HUDEP-2 (cell line): ENCODE measurements around the gene PKHD1.

Experiments
- DNase-seq, 76 experiments: peaks; one replicate each; lab custom pipeline; 2025; ENCODE audit not compliant: unreplicated experiment in 76 of 76; lab: John Stamatoyannopoulos, UW

The PKHD1 gene

DNA sequence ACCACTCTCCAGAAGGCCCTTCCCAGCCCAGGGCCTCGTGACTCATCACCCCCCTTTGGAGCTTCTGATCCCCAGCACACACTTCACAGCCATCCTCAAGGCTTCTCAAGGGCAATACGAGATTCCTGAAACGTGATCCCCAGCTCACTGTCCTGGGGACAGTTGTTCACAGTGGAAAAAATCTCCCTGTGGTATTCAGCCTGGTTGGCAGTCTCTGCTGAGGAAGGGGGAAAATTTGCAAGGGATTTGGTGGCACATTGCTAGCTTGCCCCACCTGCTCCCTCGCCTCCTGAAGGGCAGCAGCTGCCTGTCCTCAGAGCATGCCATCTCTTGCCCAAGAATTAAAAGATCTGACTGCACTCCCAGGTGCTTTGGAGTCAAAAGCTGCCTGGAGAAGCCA lies 20.7 kb upstream of the PKHD1 start:
- DNase-seq: no peak

DNA sequence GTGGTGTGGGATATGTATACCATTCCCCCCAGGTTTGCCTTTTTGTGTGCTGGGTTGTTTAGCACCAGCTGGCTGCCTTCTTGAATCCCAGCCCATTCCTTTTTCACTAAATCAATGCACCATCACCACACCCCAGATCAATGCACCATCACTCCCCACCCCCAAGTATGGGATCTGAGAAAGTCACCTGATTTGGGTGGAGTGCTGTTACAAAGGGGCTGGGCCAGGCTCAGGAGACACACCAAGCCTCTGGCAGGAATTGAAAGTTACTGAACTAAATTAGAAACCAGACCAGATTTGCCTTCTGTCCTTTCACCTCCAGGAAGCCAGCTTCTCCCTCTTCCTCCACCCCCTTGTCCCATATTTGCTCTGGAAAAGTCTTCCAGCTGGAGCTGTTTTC lies 19.6 kb upstream of the PKHD1 start:
- no peak for DNase-seq

DNA sequence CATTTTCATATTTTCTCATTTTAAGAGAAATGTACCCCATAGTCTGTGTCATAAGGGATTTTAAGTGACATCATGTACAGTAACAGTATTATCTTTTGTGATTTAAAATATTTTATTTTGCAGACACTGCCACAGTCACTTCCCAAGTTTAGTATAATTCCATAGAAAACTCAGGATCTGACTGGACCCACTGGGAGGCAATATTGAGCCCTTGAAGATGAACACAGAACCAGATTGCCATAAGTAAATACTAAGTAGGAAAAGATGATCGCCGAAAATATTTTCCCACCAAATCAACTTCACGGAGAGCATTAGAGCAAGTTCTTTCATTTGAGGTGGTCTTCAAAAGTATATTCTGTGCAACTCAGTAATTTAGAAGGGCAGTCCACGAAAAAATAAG lies 17.6 kb upstream of the PKHD1 start:
- no peak for DNase-seq

DNA sequence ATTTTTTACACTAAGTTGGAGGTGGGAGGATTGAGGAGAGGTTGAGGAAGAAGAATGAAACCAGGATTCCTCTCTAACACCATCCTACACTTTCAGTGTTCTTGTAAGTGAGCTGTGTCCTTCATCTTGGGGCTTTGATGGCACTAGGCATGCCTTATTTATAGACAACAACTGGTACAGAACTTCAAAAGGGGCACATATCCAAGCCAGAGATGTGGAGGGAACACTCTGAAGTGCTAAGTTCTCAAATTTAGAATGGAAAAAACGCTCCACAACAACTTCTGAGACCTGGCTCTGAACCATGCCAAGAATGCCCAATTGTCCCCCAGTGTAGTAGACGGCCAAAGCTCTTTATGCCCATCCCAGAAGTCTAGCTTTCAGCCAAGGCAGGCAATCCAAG lies 16.2 kb upstream of the PKHD1 start:
- no peak for DNase-seq

DNA sequence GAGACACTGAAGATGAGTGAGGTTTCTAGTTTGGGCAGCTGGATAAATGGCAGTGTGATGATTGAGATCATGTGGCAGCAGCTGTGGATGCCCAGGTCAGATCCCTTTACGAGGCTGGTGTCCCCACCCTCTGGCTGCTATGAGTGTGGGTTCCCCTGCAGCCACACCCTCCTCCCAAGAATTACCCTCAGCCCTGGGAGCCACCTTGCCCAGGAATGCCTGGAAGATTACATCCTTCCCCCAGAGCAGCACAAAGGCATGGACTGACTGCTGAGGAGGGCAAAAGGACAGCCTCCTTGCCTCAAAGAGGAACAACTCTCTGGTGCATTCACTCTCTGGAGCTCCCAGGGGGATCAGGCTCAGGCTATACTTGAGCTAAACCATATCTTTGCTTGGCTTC lies 15.0 kb upstream of the PKHD1 start:
- no peak for DNase-seq

DNA sequence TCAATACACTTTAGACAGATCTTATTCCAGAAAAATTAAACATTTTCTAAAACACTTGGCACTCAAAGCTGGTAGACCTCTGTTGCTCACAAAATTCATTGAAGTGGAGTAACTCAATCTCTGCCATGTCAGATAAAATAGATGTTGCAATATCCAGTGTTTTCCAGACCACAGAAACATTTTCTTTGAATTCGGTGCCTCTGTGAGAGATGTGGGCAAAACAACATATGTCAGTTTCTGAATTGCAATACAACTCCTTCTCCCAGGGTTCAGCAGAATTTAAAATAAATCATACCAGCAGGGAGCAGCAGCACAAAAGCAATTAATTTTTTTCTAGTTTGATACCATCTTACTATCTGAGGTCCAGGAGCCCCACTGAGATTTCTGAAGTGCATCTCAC lies 11.3 kb upstream of the PKHD1 start:
- DNase-seq: no peak

DNA sequence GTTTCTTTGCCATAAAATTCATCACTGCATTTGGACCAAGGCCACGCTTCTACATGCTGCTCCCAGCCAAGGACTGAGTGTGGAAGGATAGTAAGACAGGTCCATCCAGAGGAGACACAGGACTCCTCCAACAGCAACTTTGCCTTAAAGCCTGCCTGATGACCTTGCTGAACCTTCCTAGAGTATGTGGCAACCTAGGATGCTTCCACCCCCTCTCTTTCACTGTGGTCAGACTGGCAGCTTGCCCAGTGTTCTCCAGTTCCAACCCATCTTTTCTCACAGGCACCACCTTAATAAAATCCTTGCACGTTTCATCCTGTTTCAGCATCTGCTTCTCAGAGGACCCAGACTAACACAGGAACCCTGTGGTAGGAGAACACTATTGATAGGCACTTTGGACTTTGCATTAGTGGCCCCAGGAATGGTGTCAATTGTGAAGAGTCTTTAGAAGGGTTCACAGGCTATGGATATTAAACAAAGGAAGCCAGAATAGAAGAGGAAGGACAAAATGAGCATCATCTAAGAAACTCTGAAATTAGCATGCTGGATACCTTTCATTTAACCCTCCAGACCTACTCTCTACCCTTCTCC lies 2.4 kb upstream of the PKHD1 start:
- DNase-seq: peak in 1 of 76 experiments; percentile 6

DNA sequence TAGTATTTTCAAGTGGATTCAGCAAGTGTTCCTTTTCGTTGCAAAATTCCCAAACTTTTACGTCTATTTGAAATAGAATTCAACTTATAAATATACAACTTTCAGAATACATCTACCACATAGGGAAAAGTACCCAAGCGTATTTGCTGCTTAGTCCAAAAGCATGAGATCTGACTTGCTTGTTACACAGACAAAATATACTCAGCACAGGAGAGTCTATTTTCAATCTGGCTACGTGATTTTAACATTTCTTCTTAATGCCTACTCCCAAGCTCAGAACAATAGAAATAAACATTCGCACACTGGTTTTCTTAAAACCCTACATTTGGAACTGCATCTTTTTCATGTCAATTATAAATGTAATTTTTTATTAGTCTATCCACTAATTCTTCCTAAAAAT lies 672 bp downstream of the PKHD1 start:
- DNase-seq: no peak

DNA sequence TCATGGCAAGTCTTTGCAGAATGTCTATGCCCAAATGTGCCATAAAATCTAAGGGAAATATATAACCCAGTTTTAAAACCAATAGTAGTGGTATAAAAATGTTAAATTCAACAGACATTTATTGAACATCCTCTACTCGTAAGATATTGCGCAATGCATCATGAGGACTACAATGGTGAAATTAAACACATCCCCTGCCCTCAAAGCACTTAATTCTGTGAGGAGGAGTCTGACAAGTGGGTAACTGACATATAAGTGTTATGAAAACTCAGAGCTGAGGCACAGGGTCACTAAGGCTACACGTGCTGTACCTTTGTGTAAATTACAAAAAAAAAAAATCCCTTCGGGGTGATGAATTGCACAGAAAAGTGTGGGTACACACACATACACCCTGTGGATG lies 6.2 kb downstream of the PKHD1 start:
- no peak for DNase-seq

DNA sequence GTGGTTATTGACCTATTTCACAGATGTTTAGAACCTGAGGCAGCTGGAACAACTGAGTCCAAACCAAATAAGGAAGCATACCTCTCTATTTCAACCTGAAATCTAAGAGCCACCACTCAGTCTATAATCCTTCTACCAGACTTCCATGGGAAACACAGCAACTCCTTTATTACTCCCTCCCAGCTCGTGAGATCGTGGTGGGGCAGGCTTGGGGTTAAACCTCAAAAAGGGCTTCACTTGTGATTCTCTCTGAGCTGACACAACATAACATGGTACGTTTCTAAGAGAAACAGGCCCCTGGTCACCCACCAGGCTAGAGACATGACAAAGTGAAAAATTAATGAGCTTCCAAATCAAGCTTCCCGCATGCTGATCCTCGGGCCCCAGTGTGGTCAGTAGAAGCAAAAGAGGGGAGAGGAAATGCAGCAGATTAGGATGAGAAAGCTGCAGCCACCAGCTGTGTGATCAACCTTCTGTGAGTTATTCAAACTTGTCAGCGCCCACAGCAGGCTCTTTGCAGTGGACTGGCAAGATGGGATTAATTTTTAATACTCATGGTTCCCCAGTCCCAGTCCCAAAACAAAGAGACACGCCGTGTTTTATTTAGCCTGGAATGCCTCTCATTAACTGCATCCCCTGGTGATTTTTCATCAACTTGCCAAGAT lies 9.3 kb downstream of the PKHD1 start:
- no peak for DNase-seq

DNA sequence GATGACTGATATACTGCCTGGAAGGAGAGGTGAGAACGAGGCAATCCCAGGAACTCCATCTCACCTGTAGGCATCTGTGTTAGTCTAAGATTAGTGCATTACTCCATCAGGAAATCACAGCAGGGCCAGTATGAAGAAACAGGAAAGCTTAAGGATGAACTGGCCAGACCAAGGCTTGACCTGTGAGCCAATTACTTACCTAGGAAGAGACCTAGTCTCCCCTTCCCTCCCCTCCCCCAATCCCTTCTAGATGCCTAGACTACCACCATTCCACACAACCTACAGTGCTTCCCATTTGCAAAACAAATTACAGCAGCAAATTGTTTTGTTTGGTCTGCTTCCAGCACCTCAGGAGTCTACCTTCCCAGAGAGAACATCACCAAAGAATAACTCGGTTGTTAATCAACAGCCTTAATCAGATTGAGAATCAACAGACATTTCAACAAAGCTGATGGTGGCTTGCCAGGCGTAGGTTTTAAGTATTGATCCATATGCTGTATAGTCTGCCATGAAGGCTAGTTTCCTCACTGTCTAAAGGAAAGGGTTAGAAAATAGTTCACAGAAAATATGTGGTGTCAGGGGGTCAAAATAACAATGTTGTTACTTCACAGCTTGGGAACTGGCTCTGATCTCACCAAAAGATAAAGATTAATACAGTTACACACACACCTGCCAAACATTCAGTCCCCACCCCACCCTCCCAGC lies 10.1 kb downstream of the PKHD1 start:
- no peak for DNase-seq

DNA sequence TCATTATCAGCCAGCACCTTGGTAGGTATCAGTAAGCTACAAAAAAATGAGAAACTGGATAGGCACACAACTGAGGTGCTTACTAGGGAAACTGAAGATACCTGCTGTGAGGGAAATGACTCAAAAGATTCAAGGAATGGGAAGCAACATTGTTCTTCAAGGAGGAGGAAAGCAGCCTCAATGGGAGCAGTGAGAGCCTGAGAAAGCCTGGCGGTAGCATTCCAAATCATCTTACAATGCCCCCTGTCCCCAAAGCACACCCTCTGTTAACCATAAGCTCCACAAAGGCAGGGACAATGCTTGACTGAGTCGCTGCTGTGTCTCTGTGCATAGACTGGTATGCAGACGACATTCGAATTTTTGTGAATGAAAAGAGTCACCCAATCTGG lies 10.6 kb downstream of the PKHD1 start:
- DNase-seq: no peak

DNA sequence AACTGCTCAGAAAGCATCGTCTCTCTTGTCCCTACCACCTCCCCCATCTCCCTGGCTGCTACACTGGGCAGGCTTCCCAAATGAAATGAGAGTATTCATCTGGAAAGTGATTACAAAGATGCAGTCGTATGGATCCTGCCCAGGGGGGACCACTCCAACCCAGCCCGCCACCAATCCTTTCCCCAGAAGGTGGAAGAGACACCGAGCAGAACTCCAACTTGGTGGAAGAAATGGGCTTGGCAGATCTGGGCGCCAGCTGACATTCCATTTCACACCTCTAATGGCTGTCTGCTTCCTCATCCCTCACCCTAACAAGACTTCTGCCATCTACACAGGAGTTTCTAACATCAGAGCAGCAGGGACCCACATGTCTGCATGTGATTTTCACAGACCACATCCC lies 12.7 kb downstream of the PKHD1 start:
- DNase-seq: no peak

DNA sequence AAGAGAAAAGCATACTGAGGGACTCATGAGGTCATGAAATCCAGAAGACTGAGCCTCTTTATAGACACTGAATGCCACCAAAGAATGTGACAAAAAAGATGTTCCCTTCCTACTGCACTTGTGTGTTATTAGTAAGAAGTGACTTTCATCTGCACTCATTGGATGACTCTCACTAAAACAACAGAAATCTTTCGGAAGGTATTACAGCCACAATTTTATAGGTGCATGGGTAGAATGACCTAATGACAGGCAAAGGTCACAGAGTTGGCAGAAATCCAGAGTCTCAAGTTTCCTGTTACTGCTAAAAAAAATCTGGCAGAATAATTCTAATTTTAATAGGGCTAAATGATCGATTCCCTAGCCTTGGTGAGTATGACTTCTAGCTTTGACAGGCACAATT lies 13.3 kb downstream of the PKHD1 start:
- no peak for DNase-seq

DNA sequence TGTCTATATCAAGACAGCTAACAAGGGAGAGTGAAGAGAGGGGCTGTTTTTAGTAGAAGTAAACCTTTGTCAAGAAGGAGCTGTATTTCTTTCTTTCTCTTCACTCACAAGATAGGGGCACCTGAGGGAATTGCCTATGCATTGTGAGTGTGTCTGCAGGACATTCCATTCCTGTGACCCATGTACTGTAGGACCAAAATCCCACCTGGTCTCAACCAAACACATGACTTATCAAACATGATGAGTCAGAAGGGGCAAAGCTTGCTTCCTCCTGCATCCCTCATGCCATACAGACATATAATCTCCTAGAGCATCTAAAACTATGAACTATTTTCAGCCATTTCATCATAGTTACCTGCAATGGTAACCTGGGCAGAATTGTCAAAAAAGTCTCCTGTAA lies 21.8 kb downstream of the PKHD1 start:
- DNase-seq: no peak

DNA sequence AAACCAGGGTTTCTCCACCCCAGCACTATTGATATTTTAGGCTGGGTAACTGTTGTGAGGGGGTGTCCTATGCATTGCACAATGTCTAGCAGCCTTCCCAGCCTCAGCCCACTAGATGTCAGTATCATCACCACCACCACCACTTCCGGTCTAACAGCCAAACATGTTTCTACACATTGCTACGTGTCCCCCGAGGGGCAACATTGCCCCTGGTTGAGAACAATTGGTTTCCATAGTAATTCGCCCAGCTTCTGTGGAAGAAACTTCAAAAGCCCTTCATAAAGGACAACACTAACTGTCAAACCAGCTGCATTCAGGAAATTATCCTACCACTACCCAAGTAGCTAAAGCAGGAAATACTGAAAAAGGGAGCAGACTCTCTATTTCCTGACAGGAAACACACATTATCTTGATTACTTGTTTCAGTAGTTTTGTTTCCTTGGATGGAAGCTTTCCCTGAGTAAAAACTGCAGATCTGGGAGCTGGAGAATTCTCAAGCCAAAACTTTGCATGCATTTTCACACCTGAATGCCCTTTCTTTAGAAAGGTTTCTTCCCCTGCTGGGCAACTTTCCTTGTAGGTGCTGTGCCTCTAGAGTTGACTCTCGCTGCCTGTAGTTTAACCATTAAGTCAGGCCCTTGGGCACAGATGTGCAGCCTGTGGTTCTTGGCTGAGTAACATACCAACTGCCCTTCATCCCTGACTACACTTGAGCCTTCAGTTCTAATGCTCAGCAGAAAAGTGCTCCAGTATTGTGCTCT lies 23.6 kb downstream of the PKHD1 start:
- peak in 48 of 76 experiments; percentile 4 to 68 (median 32) for DNase-seq

DNA sequence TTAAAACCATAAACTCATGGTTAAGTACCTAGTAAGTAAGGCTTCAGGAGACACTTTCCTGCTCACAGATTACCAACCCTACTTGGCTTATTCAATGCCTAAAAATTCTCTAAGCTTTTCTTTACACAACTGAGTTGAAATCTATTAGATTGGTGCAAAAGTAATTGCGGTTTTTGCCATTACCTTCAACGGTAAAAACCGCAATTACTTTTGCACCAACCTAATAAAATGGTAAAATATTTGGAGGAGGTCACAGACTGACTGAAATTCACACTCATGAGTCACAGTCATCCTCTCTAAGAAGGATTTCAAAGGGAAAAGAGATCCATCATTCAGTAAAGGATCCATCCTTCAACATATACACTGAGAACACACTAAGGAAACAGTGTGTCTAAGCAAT lies 25.9 kb downstream of the PKHD1 start:
- DNase-seq: no peak

DNA sequence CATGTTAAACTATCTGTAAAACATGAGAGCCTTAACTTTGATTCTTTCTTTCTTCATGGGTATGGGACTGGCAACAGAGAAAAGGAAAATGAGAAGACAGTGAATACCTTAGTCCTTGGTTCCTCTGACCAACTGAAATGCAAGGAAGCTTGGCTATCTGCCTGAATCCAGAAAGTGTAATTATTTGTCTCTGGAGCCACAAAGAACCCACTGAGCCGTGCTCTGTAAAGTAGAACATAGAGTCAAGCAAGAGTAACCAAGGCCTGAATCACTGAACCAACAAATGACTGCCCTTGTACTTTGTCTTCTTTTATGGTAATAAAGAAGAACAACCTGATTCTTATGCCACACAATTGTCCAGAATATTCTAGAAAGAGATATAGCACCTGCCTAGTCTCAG lies 27.6 kb downstream of the PKHD1 start:
- DNase-seq: no peak

DNA sequence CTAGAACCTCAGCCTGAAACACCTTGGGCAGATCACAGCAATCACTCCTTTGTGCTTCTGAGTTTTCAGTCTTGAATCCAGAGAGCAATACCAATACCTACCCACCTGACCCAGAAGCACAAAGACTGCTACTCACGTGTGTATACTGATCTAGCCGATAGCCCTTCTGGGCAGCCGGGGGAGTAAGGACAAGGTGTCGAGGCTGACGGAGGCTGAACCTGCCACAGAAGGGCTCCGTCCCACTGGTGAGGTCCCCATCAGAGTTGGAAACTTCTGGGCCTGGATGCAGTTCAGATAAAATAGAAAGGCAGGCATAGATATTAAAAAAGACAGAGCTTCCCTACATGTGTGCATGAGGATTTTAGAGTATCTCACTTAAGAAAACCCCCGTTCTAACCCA lies 32.0 kb downstream of the PKHD1 start:
- no peak for DNase-seq

DNA sequence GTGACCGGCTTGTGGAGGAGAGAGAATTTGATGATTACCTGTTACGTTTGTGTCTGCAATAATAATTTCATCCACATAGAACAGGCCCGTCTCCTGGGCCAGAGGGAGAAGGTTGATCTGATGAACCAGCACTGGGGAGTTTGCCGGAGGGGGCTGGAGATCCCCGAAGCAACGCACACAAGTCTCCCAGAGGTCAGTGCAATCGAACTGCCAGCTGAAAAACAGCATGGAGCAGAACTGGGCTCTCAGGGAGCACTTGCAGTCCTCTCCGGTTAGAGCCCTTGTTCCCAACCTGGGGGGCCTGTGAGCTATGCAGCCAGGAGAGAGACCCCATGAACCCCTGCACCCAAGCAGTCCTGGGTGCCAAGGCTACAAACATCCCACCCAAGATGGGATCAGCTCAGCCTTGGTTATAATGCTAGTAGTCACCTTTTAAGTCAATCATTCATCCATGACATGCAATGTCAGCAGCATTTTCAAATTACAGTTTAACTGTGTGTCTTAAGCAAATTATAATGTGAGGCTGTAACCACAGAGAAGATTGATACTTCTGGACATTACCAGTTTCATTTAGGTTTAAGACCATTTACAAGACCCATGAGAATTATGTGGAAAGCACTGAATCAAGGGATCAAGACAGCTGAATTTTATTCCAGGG lies 34.2 kb downstream of the PKHD1 start:
- DNase-seq: no peak

DNA sequence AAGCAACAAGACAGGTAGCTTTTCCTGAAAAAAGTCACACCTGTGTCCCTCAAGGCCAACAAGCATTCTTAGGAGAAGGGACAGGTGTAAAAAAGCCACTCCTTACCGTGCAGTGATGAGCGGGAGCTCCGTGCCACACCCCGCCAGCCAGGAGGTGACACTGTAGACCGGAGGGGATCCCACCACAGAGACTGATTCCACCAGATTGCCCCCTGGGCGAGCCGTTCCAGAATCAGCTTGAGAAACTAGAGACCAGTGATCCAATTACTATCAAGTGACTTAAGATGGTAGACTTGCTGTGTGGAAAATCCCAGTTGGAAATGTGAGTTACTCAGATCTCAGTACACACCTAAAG lies 37.4 kb downstream of the PKHD1 start:
- no peak for DNase-seq
